SK-N-SH treated with all-trans-retinoic acid at 6 μM for 48 hours (cell line): ENCODE data around the gene QSOX2.

Experiments
- ATAC-seq: fragments of 200-7000 bp; cut with Tn5 transposase; 3 replicates; pipeline ENCODE4 v1.9.1; 2020; ENCODE audit warnings: mild to moderate bottlenecking, moderate library complexity
- BACH2 ChIP-seq: fragments of 250-450 bp; sonication (Bioruptor Pico); IDR thresholded peaks from 2 replicates; pipeline ENCODE4 v1.9.0; 2021; ENCODE audit warnings: mild to moderate bottlenecking, borderline replicate concordance
- ESRRG ChIP-seq: fragments of 250-450 bp; sonication (Bioruptor Pico); IDR thresholded peaks from 2 replicates; pipeline ENCODE4 v1.6.1; 2021; ENCODE audit warnings: mild to moderate bottlenecking
- GLIS3 ChIP-seq: fragments of 250-450 bp; sonication (Bioruptor Pico); IDR thresholded peaks from 2 replicates; pipeline ENCODE4 v1.5.0; 2020; ENCODE audit warnings: mild to moderate bottlenecking, moderate library complexity
- ISL1 ChIP-seq: fragments of 250-450 bp; sonication (Bioruptor Pico); IDR thresholded peaks from 2 replicates; pipeline ENCODE4 v2.1.2; 2022; ENCODE audit warnings: mild to moderate bottlenecking, moderate library complexity
- OSR1 ChIP-seq: fragments of 250-450 bp; sonication (Bioruptor Pico); IDR thresholded peaks from 2 replicates; pipeline ENCODE4 v1.8.0; 2022; ENCODE audit warnings: moderate library complexity, mild to moderate bottlenecking, inconsistent platforms
- PPARA ChIP-seq: fragments of 250-450 bp; sonication (Bioruptor Pico); IDR thresholded peaks from 2 replicates; pipeline ENCODE4 v1.5.0; 2020; ENCODE audit warnings: mild to moderate bottlenecking, borderline replicate concordance
- RARB ChIP-seq: fragments of 250-450 bp; sonication (Bioruptor Pico); IDR thresholded peaks from 2 replicates; pipeline ENCODE4 v1.8.0; 2021; ENCODE audit warnings: mild to moderate bottlenecking, moderate library complexity
- SNAI2 ChIP-seq: fragments of 250-450 bp; sonication (Bioruptor Pico); IDR thresholded peaks from 2 replicates; pipeline ENCODE4 v1.5.0; 2020; ENCODE audit warnings: mild to moderate bottlenecking, moderate library complexity
- TCF4 ChIP-seq: fragments of 250-450 bp; sonication (Bioruptor Pico); IDR thresholded peaks from 2 replicates; pipeline ENCODE4 v1.8.0; 2021; ENCODE audit warnings: mild to moderate bottlenecking, moderate library complexity, borderline replicate concordance
- TOX ChIP-seq: fragments of 250-450 bp; sonication (Bioruptor Pico); IDR thresholded peaks from 2 replicates; pipeline ENCODE4 v1.8.0; 2021; ENCODE audit warnings: mild to moderate bottlenecking, moderate library complexity, borderline replicate concordance
- TSHZ2 ChIP-seq: fragments of 250-450 bp; sonication (Bioruptor Pico); IDR thresholded peaks from 2 replicates; pipeline ENCODE4 v1.5.0; 2020; ENCODE audit warnings: mild to moderate bottlenecking, moderate library complexity
- ZC3H10 ChIP-seq: fragments of 250-450 bp; sonication (Bioruptor Pico); IDR thresholded peaks from 2 replicates; pipeline ENCODE4 v1.5.1; 2021; ENCODE audit warnings: mild to moderate bottlenecking, moderate library complexity
- ZFP3 ChIP-seq: fragments of 250-450 bp; sonication (Bioruptor Pico); IDR thresholded peaks from 2 replicates; pipeline ENCODE4 v1.5.0; 2020; ENCODE audit warnings: mild to moderate bottlenecking, moderate library complexity
- ZFP30 ChIP-seq: fragments of 450-650 bp; formaldehyde crosslinking; IDR thresholded peaks from 2 replicates; pipeline ENCODE4 v1.5.0; 2022; ENCODE audit warnings: mild to moderate bottlenecking, moderate library complexity
- ZNF565 ChIP-seq: fragments of 450-650 bp; formaldehyde crosslinking; conservative IDR thresholded peaks from 2 replicates; pipeline ENCODE4 v1.5.0; 2020; ENCODE audit warnings: low read depth, mild to moderate bottlenecking, moderate library complexity
- ZNF70 ChIP-seq: fragments of 450-650 bp; formaldehyde crosslinking; IDR thresholded peaks from 2 replicates; pipeline ENCODE4 v1.5.0; 2020; ENCODE audit warnings: mild to moderate bottlenecking, moderate library complexity
- ZNF8 ChIP-seq: fragments of 450-650 bp; formaldehyde crosslinking; IDR thresholded peaks from 2 replicates; pipeline ENCODE4 v1.5.0; 2020; ENCODE audit warnings: mild to moderate bottlenecking, moderate library complexity
- TF ChIP-seq, protein P1 (sequence below): fragments of 250-450 bp; sonication (Bioruptor Pico); IDR thresholded peaks from 2 replicates; pipeline ENCODE4 v1.8.0; 2021; ENCODE audit warnings: low read depth, mild to moderate bottlenecking, moderate library complexity, borderline replicate concordance
- TF ChIP-seq, protein P2 (sequence below): fragments of 250-450 bp; sonication (Bioruptor Pico); IDR thresholded peaks from 2 replicates; pipeline ENCODE4 v1.5.1; 2021; ENCODE audit warnings: mild to moderate bottlenecking, moderate library complexity
- TF ChIP-seq, protein P3 (sequence below): fragments of 250-450 bp; sonication (Bioruptor Pico); IDR thresholded peaks from 2 replicates; pipeline ENCODE4 v1.5.1; 2020; ENCODE audit warnings: low read depth, mild to moderate bottlenecking, moderate library complexity
- TF ChIP-seq, protein P4 (sequence below): fragments of 250-450 bp; sonication (Bioruptor Pico); IDR thresholded peaks from 2 replicates; pipeline ENCODE4 v1.8.0; 2020; ENCODE audit warnings: mild to moderate bottlenecking, moderate library complexity, borderline replicate concordance

Gene QSOX2

DNA sequence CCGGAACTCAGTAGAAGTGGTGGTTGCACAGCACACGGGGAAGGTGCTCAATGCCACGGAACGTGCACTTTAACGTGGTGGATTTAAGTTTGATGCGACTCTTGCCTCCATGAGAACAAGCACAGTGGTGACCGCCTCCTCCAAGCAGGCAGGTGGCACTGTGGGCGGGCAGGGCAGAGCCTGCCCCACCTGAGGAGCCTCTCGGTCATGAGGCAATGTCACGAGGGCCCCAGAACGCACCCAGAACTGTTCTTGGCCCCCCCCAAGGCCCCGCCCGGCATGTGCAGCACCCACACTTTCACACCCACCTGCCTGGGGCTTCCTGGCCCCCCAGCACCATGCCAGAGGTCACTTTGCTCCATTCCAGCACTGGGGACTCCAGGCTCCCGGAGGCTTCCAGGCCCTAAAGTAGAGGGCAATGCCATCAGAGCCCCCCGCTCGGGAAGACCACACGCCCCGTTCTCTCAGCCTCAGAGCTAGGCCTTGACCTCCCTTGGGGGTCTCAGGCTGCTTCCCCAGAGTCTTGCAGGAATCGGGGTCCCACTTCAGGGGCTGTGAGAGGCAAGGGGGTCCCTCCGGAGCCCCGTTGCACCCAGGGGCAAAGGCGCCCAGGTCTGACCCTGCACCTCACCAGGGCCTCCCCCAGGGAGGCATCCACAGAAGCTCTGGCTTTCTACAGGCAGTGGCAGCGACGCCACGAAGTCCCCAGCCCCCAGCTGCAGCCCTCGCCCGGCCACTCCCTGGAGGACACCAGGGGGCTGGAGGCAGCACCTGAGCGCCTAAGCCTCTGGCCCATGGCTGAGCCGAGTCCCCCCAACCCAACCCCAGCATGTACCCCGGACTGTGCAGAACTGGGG, 44.3 kb upstream of the QSOX2 start:
- ATAC-seq: no peak
- TF ChIP-seq OSR1 (CRISPR knock-in tag) (no peak), ZNF70 (CRISPR knock-in tag) (no peak), ESRRG (CRISPR knock-in tag) (no peak), SNAI2 (no peak), ZNF8 (no peak), RARB (CRISPR knock-in tag) (no peak), TCF4 (CRISPR knock-in tag) (no peak)
- TF ChIP-seq, protein P1, sequence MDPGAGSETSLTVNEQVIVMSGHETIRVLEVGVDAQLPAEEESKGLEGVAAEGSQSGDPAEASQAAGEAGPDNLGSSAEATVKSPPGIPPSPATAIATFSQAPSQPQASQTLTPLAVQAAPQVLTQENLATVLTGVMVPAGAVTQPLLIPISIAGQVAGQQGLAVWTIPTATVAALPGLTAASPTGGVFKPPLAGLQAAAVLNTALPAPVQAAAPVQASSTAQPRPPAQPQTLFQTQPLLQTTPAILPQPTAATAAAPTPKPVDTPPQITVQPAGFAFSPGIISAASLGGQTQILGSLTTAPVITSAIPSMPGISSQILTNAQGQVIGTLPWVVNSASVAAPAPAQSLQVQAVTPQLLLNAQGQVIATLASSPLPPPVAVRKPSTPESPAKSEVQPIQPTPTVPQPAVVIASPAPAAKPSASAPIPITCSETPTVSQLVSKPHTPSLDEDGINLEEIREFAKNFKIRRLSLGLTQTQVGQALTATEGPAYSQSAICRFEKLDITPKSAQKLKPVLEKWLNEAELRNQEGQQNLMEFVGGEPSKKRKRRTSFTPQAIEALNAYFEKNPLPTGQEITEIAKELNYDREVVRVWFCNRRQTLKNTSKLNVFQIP (CRISPR knock-in tag): no peak

- TF ChIP-seq, protein P2, sequence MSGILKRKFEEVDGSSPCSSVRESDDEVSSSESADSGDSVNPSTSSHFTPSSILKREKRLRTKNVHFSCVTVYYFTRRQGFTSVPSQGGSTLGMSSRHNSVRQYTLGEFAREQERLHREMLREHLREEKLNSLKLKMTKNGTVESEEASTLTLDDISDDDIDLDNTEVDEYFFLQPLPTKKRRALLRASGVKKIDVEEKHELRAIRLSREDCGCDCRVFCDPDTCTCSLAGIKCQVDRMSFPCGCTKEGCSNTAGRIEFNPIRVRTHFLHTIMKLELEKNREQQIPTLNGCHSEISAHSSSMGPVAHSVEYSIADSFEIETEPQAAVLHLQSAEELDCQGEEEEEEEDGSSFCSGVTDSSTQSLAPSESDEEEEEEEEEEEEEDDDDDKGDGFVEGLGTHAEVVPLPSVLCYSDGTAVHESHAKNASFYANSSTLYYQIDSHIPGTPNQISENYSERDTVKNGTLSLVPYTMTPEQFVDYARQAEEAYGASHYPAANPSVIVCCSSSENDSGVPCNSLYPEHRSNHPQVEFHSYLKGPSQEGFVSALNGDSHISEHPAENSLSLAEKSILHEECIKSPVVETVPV (CRISPR knock-in tag): no peak
- no peak for TF ChIP-seq ZNF70 (CRISPR knock-in tag)
- no peak for TF ChIP-seq ZFP30 (CRISPR knock-in tag)
- TF ChIP-seq, protein P3, sequence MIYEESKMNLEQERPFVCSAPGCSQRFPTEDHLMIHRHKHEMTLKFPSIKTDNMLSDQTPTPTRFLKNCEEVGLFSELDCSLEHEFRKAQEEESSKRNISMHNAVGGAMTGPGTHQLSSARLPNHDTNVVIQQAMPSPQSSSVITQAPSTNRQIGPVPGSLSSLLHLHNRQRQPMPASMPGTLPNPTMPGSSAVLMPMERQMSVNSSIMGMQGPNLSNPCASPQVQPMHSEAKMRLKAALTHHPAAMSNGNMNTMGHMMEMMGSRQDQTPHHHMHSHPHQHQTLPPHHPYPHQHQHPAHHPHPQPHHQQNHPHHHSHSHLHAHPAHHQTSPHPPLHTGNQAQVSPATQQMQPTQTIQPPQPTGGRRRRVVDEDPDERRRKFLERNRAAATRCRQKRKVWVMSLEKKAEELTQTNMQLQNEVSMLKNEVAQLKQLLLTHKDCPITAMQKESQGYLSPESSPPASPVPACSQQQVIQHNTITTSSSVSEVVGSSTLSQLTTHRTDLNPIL (CRISPR knock-in tag): no peak
- no peak for TF ChIP-seq ZC3H10 (CRISPR knock-in tag)
- TF ChIP-seq ISL1: no peak
- TF ChIP-seq PPARA (CRISPR knock-in tag): no peak
- no peak for TF ChIP-seq BACH2 (CRISPR knock-in tag)
- TF ChIP-seq ZNF8: no peak
- no peak for TF ChIP-seq ZNF565 (CRISPR knock-in tag)
- TF ChIP-seq RARB (CRISPR knock-in tag): no peak
- no peak for TF ChIP-seq GLIS3 (CRISPR knock-in tag)
- TF ChIP-seq ZFP3: no peak
- TF ChIP-seq TSHZ2 (CRISPR knock-in tag): no peak
- TF ChIP-seq, protein P4, sequence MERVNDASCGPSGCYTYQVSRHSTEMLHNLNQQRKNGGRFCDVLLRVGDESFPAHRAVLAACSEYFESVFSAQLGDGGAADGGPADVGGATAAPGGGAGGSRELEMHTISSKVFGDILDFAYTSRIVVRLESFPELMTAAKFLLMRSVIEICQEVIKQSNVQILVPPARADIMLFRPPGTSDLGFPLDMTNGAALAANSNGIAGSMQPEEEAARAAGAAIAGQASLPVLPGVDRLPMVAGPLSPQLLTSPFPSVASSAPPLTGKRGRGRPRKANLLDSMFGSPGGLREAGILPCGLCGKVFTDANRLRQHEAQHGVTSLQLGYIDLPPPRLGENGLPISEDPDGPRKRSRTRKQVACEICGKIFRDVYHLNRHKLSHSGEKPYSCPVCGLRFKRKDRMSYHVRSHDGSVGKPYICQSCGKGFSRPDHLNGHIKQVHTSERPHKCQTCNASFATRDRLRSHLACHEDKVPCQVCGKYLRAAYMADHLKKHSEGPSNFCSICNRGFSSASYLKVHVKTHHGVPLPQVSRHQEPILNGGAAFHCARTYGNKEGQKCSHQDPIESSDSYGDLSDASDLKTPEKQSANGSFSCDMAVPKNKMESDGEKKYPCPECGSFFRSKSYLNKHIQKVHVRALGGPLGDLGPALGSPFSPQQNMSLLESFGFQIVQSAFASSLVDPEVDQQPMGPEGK (CRISPR knock-in tag): no peak
- TF ChIP-seq, all 23 proteins: peak for 0
- ATAC-seq: no peak
Measured at GRCh38 chr9:136287960-136288753, 42.5 kb upstream of the QSOX2 start.

DNA sequence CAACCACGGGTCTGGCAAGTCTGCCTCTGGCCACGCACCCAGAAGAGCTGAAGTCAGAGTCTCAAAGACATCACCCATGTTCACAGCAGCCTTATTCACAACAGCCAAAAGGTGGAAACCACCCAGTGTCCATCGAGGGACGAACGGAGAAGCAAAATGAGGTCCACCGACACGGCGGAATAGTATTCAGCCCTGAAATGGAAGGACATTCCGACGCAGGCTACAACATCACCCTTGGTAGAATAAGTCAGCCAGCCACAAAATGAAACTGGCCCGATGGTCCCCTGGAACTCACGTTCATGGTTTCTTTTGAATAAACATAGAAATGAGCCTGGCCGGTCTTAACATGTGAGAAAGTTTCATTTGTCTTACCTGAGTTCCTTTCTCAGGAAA, 41.4 kb upstream of the QSOX2 start:
- no peak for ATAC-seq
- TF ChIP-seq ZNF70 (CRISPR knock-in tag) (no peak), ZNF565 (CRISPR knock-in tag) (no peak), TOX (CRISPR knock-in tag) (no peak), TSHZ2 (CRISPR knock-in tag) (no peak), BACH2 (CRISPR knock-in tag) (no peak), TCF4 (CRISPR knock-in tag) (no peak)
- TF ChIP-seq, protein P3 (CRISPR knock-in tag): no peak
